ENCODE data around the gene HCRTR1. TPM values are rescaled to one million over a fixed set of nuclear protein-coding genes. Genes with fewer than 3 reads are reported as not detected.

HCRTR1 gene
- total RNA-seq, 1 experiment from 2014 or later = not detected

DNA sequence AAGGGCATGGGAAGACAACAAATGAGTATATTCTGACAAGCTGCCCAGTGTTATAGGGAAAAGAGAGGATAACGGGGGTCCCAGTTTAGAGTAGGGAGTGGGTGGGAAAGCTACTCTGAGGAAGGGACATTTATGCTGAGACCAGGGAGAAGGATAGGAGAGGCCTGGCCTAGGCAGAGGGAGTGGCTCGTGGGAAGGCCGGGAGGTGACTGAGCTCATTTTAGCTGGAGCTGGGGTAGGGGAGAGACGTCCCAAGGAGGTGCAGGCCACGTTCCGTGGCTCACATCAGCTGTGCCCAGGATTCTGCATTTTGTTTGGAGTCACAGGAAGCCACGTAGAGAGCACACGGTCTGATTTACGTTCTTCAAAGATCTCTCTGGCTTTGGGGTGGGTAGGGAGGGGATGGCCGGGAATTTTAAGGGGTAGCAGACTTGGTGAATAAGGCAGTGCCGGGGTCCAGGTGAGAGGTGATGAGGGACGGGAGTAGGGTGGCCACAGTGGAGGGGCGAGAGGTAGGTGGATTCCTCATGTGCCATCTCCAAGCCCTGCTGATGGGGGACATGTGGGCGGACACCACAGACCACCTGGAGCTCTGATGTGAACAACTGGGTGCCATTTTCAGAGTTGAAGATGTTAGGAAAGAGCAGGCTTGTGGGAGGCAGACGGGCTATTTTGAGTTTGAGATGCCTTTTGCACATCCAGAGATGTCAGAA, 36.4 kb upstream of the HCRTR1 start:
- H3K27ac ChIP-seq (ENCODE audit: low read length) = peak overlapping the region; percentile 38
- H3K4me2 ChIP-seq (ENCODE audit: low read length) = peak overlapping the region; percentile 37
- intact Hi-C loops (cut with micrococcal nuclease) = no loop called here
- H3K9ac ChIP-seq (ENCODE audit: low read length) = no peak overlapping the region
- TF ChIP-seq EZH2 (IDR thresholded peaks at IDR 0.05; ENCODE audit: low read length, unreplicated experiment) (no peak), EZH2phosphoT487 (IDR thresholded peaks at IDR 0.05; ENCODE audit: borderline replicate concordance, low read length) (no peak)
- TF ChIP-seq, protein P1, sequence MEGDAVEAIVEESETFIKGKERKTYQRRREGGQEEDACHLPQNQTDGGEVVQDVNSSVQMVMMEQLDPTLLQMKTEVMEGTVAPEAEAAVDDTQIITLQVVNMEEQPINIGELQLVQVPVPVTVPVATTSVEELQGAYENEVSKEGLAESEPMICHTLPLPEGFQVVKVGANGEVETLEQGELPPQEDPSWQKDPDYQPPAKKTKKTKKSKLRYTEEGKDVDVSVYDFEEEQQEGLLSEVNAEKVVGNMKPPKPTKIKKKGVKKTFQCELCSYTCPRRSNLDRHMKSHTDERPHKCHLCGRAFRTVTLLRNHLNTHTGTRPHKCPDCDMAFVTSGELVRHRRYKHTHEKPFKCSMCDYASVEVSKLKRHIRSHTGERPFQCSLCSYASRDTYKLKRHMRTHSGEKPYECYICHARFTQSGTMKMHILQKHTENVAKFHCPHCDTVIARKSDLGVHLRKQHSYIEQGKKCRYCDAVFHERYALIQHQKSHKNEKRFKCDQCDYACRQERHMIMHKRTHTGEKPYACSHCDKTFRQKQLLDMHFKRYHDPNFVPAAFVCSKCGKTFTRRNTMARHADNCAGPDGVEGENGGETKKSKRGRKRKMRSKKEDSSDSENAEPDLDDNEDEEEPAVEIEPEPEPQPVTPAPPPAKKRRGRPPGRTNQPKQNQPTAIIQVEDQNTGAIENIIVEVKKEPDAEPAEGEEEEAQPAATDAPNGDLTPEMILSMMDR (conservative IDR thresholded peaks at IDR 0.05; ENCODE audit: low read depth, low read length) = no peak
- CTCF ChIA-PET = no interaction called here
- H3K79me2 ChIP-seq (ENCODE audit: low read length) = peaks cover 62% of the 10 kb centered on the region
- H3K36me3 ChIP-seq (ENCODE audit: low read depth, low read length) = peaks cover 34% of the 10 kb centered on the region
- ATAC-seq = no peak
- peaks cover 63% of the 10 kb centered on the region for H3K4me1 ChIP-seq (ENCODE audit: insufficient read depth, low read length)
- H3K9me2 ChIP-seq (replicated peaks; ENCODE audit: low read length) = no peaks in the 10 kb centered on the region
- no peak overlapping the region for H3K4me3 ChIP-seq (ENCODE audit: low read length)
- H3K27me3 ChIP-seq (ENCODE audit: low read length) = no peaks in the 10 kb centered on the region
- no peaks in the 10 kb centered on the region for H3F3A ChIP-seq (ENCODE audit: low read length, unreplicated experiment)
- no peak overlapping the region for H2AFZ ChIP-seq (ENCODE audit: low read length)
- peaks cover 13% of the 10 kb centered on the region; the same call in 1 of the 2 replicates for H4K20me1 ChIP-seq (ENCODE audit: low read length)
- DNase-seq = no peak
- BruUV-seq (replicated peaks) = no TSS peak
- POLR2A ChIA-PET (ENCODE audit: unreplicated experiment) = no interaction called here
- H3K9me3 ChIP-seq (ENCODE audit: low read length) = no peaks in the 10 kb centered on the region

DNA sequence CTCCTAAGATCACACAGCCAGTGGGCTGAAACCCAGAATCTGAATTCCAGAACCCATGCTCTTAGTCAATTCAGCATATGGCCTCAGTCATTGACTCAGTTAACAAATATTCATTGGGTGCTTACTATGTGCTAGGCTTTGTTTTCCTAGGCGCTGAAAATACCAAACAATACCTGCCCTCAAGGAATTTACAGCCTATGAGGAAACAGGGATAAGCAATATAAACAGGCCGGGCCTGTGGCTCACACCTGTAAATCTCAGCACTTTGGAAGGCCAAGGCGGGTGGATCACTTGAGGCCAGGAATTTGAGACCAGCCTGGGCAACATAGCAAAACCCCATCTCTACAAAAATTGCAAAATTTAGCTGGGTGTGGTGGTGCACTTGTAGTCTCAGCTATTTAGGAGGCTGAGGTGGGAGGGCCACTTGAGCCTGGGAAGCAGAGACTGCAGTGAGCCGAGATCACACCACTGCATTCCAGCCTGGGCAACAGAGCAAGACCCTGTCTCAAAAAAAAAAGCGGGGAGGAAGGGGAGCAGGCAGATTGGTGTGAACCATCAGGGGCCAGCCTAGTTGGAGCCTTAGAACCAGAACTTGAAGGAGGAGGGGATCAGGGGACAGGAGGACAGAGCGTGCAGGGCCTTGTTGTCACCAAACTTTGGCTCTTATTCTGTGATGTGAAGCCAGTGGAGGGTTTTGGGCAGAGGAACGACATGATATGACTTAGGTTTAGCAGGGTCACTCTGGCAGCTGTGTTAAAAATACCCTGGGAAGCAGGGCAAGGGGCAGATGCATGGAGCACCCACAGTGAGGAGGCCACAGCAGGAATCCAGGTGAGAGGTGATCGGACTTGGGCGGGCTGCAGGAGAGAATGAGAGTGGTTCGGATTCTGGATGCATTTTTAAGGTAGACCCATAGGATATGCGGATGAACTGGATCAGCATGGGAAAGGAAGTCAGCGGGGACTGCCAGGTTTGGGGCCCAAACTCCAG, 35.4 kb upstream of the HCRTR1 start:
- H3K36me3 ChIP-seq (ENCODE audit: low read depth, low read length) = peaks cover 38% of the 10 kb centered on the region
- no peak overlapping the region for H3K9ac ChIP-seq (ENCODE audit: low read length)
- peak overlapping the region; percentile 47 for H3K27ac ChIP-seq (ENCODE audit: low read length)
- peaks cover 54% of the 10 kb centered on the region for H3K79me2 ChIP-seq (ENCODE audit: low read length)
- peaks cover 13% of the 10 kb centered on the region; the same call in 1 of the 2 replicates for H4K20me1 ChIP-seq (ENCODE audit: low read length)
- H2AFZ ChIP-seq (ENCODE audit: low read length) = no peak overlapping the region
- no peaks in the 10 kb centered on the region for H3K9me3 ChIP-seq (ENCODE audit: low read length)
- intact Hi-C loops (cut with micrococcal nuclease) = no loop called here
- ChIA-PET POLR2A (ENCODE audit: unreplicated experiment) (no interaction called here), CTCF (no interaction called here)
- TF ChIP-seq EZH2 (IDR thresholded peaks at IDR 0.05; ENCODE audit: low read length, unreplicated experiment) (no peak), EZH2phosphoT487 (IDR thresholded peaks at IDR 0.05; ENCODE audit: borderline replicate concordance, low read length) (no peak)
- TF ChIP-seq, protein P1 (conservative IDR thresholded peaks at IDR 0.05; ENCODE audit: low read depth, low read length) = no peak
- no peaks in the 10 kb centered on the region for H3F3A ChIP-seq (ENCODE audit: low read length, unreplicated experiment)
- ATAC-seq = peak; percentile 48
- no peak overlapping the region for H3K4me3 ChIP-seq (ENCODE audit: low read length)
- peak; percentile 89 for DNase-seq
- H3K4me1 ChIP-seq (ENCODE audit: insufficient read depth, low read length) = peaks cover 61% of the 10 kb centered on the region
- H3K27me3 ChIP-seq (ENCODE audit: low read length) = no peaks in the 10 kb centered on the region
- H3K4me2 ChIP-seq (ENCODE audit: low read length) = peak overlapping the region; percentile 37
- BruUV-seq (replicated peaks) = no TSS peak
- no peaks in the 10 kb centered on the region for H3K9me2 ChIP-seq (replicated peaks; ENCODE audit: low read length)
